Testis (tissue), 3 donors: Measurements from ENCODE around the gene AMBRA1. TPM values are rescaled to one million over a fixed set of nuclear protein-coding genes. Genes with fewer than 3 reads are reported as not detected.
A peak's percentile ranks its signal among the peaks of the same experiment; 100 is the strongest.

ENCODE experiments used
- DNase-seq: peaks from one replicate; pipeline ENCODE4 v3.0.0-alpha.2; 2019
- H3K27ac ChIP-seq, 2 donors: fragments of 200-600 bp; sonication (generic); one replicate each; pipeline ENCODE4 v1.5.1; 2019
- H3K27me3 ChIP-seq: fragments of 200-600 bp; sonication (generic); one replicate; pipeline ENCODE4 v1.5.1; 2019
- H3K36me3 ChIP-seq: fragments of 200-600 bp; sonication (generic); one replicate; pipeline ENCODE4 v1.5.1; 2017; ENCODE audit warnings: low read depth; ENCODE audit errors: missing control alignments
- H3K4me1 ChIP-seq: fragments of 200-600 bp; sonication (generic); one replicate; pipeline ENCODE4 v1.5.1; 2019
- H3K4me3 ChIP-seq, 2 donors: fragments of 200-600 bp; sonication (generic); one replicate each; pipeline ENCODE4 v1.5.1; 2017 to 2019
- H3K9me3 ChIP-seq: fragments of 200-600 bp; sonication (generic); one replicate; pipeline ENCODE4 v1.5.1; 2017
- POLR2A ChIP-seq: fragments of 450-650 bp; IDR thresholded peaks from one replicate; pipeline ENCODE4 v1.6.1; 2017; ENCODE audit warnings: antibody characterized with exemption, mild to moderate bottlenecking, moderate library complexity
- WGBS, 2 donors: methylation state at CpG; one replicate each; pipeline ENCODE4 v1.1.5; 2018; 5-methylcytosine and 5-hydroxymethylcytosine counted together
- intact Hi-C: fragments of 100-400 bp; cut with DNase I; formaldehyde crosslinking; loops from one replicate; pipeline ENCODE4 v1.15.1; 2023; ENCODE audit warnings: low total_unique reads
- polyA plus RNA-seq: library from polyadenylated mRNA; stranded (reverse); fragments of 350-450 nt; fragmentation: Illumina TruSeq; extraction: RNeasy Lipid Tissue Mini Kit (QIAGEN cat#74804); gene quantifications from one replicate; pipeline ENCODE4 v1.2.3, GENCODE V29; 2014; ENCODE audit warnings: low read depth, low replicate concordance; ENCODE audit not compliant: insufficient read depth
- total RNA-seq, 2 donors: library from RNA; depleted of rRNA; stranded (reverse); fragments of >200 nt; gene quantifications; one replicate each; pipeline ENCODE4 v1.2.3, GENCODE V29; 2016
- TF ChIP-seq, protein P1 (sequence below), 3 experiments: fragments of 450-650 bp in 2 of 3; fragments of 200-600 bp in 1 of 3; sonication (generic) in 1 of 3; IDR thresholded peaks; one replicate each; pipeline ENCODE4 v1.5.1; 2016 to 2019; ENCODE audit warnings: antibody characterized with exemption in 3 of 3, mild to moderate bottlenecking in 2 of 3, moderate library complexity in 1 of 3

Gene AMBRA1
- total and polyA plus RNA-seq, 3 donors from 2014 or later = 28.0 to 68.3 (median 55.6) TPM

DNA sequence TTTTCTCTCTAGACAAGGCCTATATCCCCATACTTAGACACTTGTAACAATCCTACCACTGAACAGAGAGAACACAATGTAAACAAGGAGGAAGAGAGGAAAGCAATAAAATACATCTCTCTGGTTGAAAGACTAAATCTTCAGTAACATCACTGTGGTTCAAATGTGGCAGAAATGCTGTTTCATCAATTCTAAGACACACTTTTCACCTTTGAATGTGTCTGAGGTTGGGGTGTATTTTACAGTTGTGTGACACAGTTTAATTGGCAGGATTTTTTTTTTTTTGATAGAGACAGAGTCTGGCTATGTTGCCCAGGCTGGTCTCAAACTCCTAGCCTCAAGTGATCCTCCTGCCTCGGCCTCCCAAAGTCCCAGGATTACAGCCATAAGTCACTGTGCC, 79.5 kb downstream of the AMBRA1 start:
- Histone ChIP-seq H3K4me1 (peaks cover 4% of the 10 kb centered on the region), H3K27me3 (no peaks in the 10 kb centered on the region), H3K36me3 (no peaks in the 10 kb centered on the region), H3K4me3 (no peak overlapping the region), H3K9me3 (no peaks in the 10 kb centered on the region), H3K27ac (no peak overlapping the region)
- intact Hi-C loops = no loop called here
- no peak for DNase-seq
- TF ChIP-seq POLR2A = no peak
- TF ChIP-seq, protein P1, sequence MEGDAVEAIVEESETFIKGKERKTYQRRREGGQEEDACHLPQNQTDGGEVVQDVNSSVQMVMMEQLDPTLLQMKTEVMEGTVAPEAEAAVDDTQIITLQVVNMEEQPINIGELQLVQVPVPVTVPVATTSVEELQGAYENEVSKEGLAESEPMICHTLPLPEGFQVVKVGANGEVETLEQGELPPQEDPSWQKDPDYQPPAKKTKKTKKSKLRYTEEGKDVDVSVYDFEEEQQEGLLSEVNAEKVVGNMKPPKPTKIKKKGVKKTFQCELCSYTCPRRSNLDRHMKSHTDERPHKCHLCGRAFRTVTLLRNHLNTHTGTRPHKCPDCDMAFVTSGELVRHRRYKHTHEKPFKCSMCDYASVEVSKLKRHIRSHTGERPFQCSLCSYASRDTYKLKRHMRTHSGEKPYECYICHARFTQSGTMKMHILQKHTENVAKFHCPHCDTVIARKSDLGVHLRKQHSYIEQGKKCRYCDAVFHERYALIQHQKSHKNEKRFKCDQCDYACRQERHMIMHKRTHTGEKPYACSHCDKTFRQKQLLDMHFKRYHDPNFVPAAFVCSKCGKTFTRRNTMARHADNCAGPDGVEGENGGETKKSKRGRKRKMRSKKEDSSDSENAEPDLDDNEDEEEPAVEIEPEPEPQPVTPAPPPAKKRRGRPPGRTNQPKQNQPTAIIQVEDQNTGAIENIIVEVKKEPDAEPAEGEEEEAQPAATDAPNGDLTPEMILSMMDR (IDR thresholded peaks at IDR 0.05) = no peak
- WGBS, 2 donors = 91 to 93% methylated on average over 1 of the region's 1 CpG

DNA sequence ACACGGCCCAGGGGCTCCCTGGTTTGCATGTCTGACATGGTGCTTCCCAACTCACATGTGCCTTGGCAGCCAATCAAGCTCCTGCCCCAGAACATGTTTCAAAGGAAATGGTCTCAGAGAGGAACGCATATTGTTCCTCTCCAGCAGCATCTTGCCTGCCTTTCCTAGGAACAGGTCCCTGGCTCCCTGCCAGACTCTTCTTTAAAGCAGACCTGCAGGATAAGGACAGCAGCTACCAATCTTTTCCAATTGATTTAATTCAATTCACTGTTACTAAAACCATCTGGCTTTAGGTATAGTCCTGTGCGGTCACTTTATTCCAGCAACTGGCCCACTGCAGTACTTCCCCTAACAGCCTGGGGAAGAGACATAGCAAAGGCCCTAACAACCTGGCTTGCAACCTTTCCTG, 79.9 kb downstream of the AMBRA1 start:
- Histone ChIP-seq H3K27ac (no peak overlapping the region), H3K27me3 (no peaks in the 10 kb centered on the region), H3K9me3 (no peaks in the 10 kb centered on the region), H3K4me1 (peaks cover 4% of the 10 kb centered on the region), H3K4me3 (no peak overlapping the region), H3K36me3 (no peaks in the 10 kb centered on the region)
- TF ChIP-seq, protein P1 (IDR thresholded peaks at IDR 0.05) = no peak
- DNase-seq = peak; percentile 46
- WGBS, 2 donors = 44 to 45% methylated on average over 3 of the region's 3 CpGs
- intact Hi-C loops = no loop called here

DNA sequence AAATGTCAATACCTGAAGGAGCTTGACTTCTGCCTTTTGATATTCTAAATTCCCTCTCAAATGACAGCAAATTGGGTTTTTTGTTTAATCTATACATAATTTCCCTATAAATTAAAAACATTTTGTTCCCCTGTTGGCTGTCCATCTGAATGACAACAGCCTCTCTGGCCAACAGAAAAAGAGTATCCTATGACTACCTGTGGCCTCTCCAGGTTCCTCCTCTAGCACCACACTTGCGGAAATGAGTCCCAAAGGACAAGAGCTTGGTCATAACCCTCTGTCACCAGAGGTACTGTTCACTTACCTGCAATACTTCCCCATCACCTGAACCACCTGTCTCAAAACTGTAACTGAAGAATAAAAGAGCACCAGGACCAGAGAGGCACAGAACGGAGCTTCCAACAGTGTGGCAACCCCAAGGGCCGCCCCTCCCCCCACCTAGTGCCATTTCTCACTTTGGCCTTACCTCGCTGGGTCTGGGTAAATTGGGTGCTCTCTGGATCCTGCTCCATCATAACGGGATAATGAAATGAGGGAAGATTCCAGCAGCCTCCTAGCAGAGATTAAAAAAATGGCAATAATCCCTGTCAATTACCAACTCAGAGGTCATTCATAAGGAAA, 81.5 kb downstream of the AMBRA1 start:
- WGBS, 2 donors = 88 to 93% methylated on average over 3 to 5 of the region's 5 CpGs
- no peaks in the 10 kb centered on the region for H3K9me3 ChIP-seq
- no peak for DNase-seq
- H3K4me3 ChIP-seq = no peak overlapping the region
- intact Hi-C loops = no loop called here
- H3K27me3 ChIP-seq = no peaks in the 10 kb centered on the region
- no peaks in the 10 kb centered on the region for H3K36me3 ChIP-seq
- H3K27ac ChIP-seq = no peak overlapping the region
- TF ChIP-seq, protein P1 (IDR thresholded peaks at IDR 0.05) = no peak
- TF ChIP-seq POLR2A = no peak
- H3K4me1 ChIP-seq = peaks cover 4% of the 10 kb centered on the region

GRCh38 chr11:46511342-46511741, 82.5 kb downstream of the AMBRA1 start:
- no peak for DNase-seq
- intact Hi-C loops = no loop called here
- Histone ChIP-seq H3K4me3 (no peak overlapping the region), H3K9me3 (no peaks in the 10 kb centered on the region), H3K27me3 (no peaks in the 10 kb centered on the region), H3K4me1 (peaks cover 4% of the 10 kb centered on the region), H3K36me3 (no peaks in the 10 kb centered on the region), H3K27ac (no peak overlapping the region)
- TF ChIP-seq, protein P1 (IDR thresholded peaks at IDR 0.05) = no peak
- TF ChIP-seq POLR2A = no peak
- 61 to 73% methylated on average over 2 of the region's 2 CpGs for WGBS, 2 donors

DNA sequence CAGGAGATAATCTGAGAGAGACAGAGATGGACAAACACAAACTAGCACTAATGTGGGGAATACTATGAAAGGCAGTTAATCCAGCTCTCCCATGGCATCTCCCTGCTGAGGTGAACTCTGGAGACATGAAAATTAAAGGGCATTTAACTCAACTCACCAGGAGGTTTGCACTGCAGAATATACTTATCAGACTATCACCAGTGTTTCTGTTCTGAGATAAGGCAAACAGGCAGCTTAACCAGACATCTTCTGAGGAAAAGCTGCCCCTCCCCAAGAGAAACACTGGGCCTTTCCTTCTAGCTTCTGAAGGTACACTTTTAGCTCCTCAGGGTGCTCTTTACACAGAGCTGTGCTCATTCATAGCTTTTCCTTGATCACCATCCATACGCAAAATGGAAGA, 85.5 kb downstream of the AMBRA1 start:
- TF ChIP-seq POLR2A = no peak
- TF ChIP-seq, protein P1 (IDR thresholded peaks at IDR 0.05) = no peak
- no peak for DNase-seq
- 94 to 100% methylated on average over 1 of the region's 1 CpG for WGBS, 2 donors
- intact Hi-C loops = no loop called here
- peaks cover 4% of the 10 kb centered on the region for H3K4me1 ChIP-seq
- H3K36me3 ChIP-seq = no peaks in the 10 kb centered on the region
- no peaks in the 10 kb centered on the region for H3K9me3 ChIP-seq
- H3K4me3 ChIP-seq = no peak overlapping the region
- H3K27ac ChIP-seq = no peak overlapping the region
- no peaks in the 10 kb centered on the region for H3K27me3 ChIP-seq
